ENCODE measurements around the gene GNE. TPM values are rescaled to one million over a fixed set of nuclear protein-coding genes. Genes with fewer than 3 reads are reported as not detected.
A peak's percentile ranks its signal among the peaks of the same experiment; 100 is the strongest.
"Not testable (repeated sequence)": the region's sequence is repeated elsewhere in the genome, so short reads cannot be mapped to it uniquely, and the experiment has no call there.

Gene GNE
- total and polyA plus RNA-seq, 9 of the 15 experiments (the other 6 are each of a cell fraction or from before 2014, with no cell fraction given): 5.1 to 18.6 (median 12.0) TPM

GRCh38 chr9:36304366-36304765 lies 46.1 kb upstream of the GNE start:
- POLR2A ChIA-PET; CTCF ChIA-PET (ENCODE audit: low intra/inter-chr PET ratio); TF ChIP-seq CEBPG (CRISPR knock-in tag; IDR thresholded peaks at IDR 0.05); PBX2 (CRISPR knock-in tag; IDR thresholded peaks at IDR 0.05; ENCODE audit: low read depth): not testable (repeated sequence)
- WGBS (ENCODE audit: insufficient coverage, low coverage, missing lambda C conversion rate): 0% methylated on average over 1 of the region's 2 CpGs
- TF ChIP-seq SOX6 (IDR thresholded peaks at IDR 0.05) (peak; percentile 71; the same call in 1 of the 2 replicates), CBFA2T3 (IDR thresholded peaks at IDR 0.05) (peak; percentile 46; the same call in 1 of the 2 replicates), ZNF316 (IDR thresholded peaks at IDR 0.05) (peak; percentile 18; the same call in 1 of the 2 replicates), TAL1 (IDR thresholded peaks at IDR 0.05) (peak; percentile 47), TCF3 (CRISPR knock-in tag; IDR thresholded peaks at IDR 0.05) (peak; percentile 61), EP300 (IDR thresholded peaks at IDR 0.05; ENCODE audit: low read length) (peak; percentile 18; the same call in 1 of the 2 replicates), GATA2 (CRISPR knock-in tag; IDR thresholded peaks at IDR 0.05) (0 out of 2 replicates have a peak, but pooled peaks have one; percentile 42), ATF7 (IDR thresholded peaks at IDR 0.05) (peak; percentile 79; the same call in 1 of the 2 replicates), SMARCA4 (IDR thresholded peaks at IDR 0.05) (peak; percentile 56), HMBOX1 (IDR thresholded peaks at IDR 0.05) (peak; percentile 62), CEBPG (tag; conservative IDR thresholded peaks at IDR 0.05 in 1 of 2, IDR thresholded peaks at IDR 0.05 in 1 of 2) (peak; percentile 17 to 23; a peak in 1 of 4 replicates), PBX2 (tag; conservative IDR thresholded peaks at IDR 0.05; ENCODE audit: low read depth) (0 out of 2 replicates have a peak, but pooled peaks have one; percentile 10), ARID1B (IDR thresholded peaks at IDR 0.05) (peak; percentile 65), ZNF512 (tag; IDR thresholded peaks at IDR 0.05) (peak; percentile 46; the same call in 1 of the 2 replicates), LEF1 (IDR thresholded peaks at IDR 0.05) (0 out of 2 replicates have a peak, but pooled peaks have one; percentile 24)
- TF ChIP-seq, protein P1, sequence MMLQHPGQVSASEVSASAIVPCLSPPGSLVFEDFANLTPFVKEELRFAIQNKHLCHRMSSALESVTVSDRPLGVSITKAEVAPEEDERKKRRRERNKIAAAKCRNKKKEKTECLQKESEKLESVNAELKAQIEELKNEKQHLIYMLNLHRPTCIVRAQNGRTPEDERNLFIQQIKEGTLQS (IDR thresholded peaks at IDR 0.05): peak; percentile 55; the same call in 1 of the 2 replicates
- TF ChIP-seq, protein P1 (CRISPR knock-in tag; conservative IDR thresholded peaks at IDR 0.05): not testable (repeated sequence)

More at GRCh38 chr9:36304366-36304765, 46.1 kb upstream of the GNE start:
- peak overlapping the region; percentile 56; the same call in 2 of the 3 replicates for H3K27ac ChIP-seq (ENCODE audit: extremely low read depth, low read depth, low read length)
- in situ Hi-C loops (cut with MboI); H4K20me1 ChIP-seq (replicated peaks; ENCODE audit: control insufficient read depth, insufficient read depth, low read length); FAIRE-seq; H3K4me2 ChIP-seq (ENCODE audit: insufficient read depth, low read length); intact Hi-C loops (cut with micrococcal nuclease); H3K4me3 ChIP-seq; H2AFZ ChIP-seq (ENCODE audit: low read depth, low read length); H3K27me3 ChIP-seq (ENCODE audit: control insufficient read depth in 2 of 2, insufficient read depth in 2 of 2, low read length in 2 of 2); H3K9me3 ChIP-seq (replicated peaks; ENCODE audit: control insufficient read depth, insufficient read depth, low read depth, low read length); H3K9me1 ChIP-seq (ENCODE audit: control insufficient read depth, insufficient read depth, low read length); H3K4me1 ChIP-seq (replicated peaks in 1 of 2; ENCODE audit: control insufficient read depth in 2 of 2, insufficient read depth in 2 of 2, low read length in 2 of 2); BruUV-seq (replicated peaks); H3K9ac ChIP-seq (ENCODE audit: insufficient read depth in 1 of 2, low read depth in 2 of 2, low read length in 2 of 2); H3K36me3 ChIP-seq (ENCODE audit: control insufficient read depth, insufficient read depth, low read length); H3K79me2 ChIP-seq (ENCODE audit: control insufficient read depth, insufficient read depth, low read length): not testable (repeated sequence)
- peak; percentile 69 for ATAC-seq
- peak in 1 of 4 experiments; percentile 44 for DNase-seq (ENCODE audit: extremely low read depth in 1 of 4, low spot score in 3 of 4)

Measured in K562 (cell line).